IMR-90 (cell line): ENCODE results near the gene ERICH6. TPM values are rescaled to one million over a fixed set of nuclear protein-coding genes. Genes with fewer than 3 reads are reported as not detected.

Source experiments
- ATAC-seq: fragments of 200-7000 bp; cut with Tn5 transposase; 2 replicates; pipeline ENCODE4 v1.9.1; 2020; ENCODE audit warnings: low read depth, mild to moderate bottlenecking, moderate library complexity
- BruUV-seq: library from RNA; stranded (reverse); fragments of 400-500 nt; replicated peaks from 2 replicates; lab custom pipeline; 2021; lab: Mats Ljungman, UMichigan
- CTCF ChIA-PET: fragments of 300-600 bp; formaldehyde crosslinking; extraction: SDS; loops from one replicate; lab custom pipeline; 2021; ENCODE audit warnings: antibody characterized with exemption; lab: Yijun Ruan, JAX
- POLR2A ChIA-PET: fragments of 300-600 bp; sonication (Branson Sonifier 250); formaldehyde crosslinking; loops from one replicate; lab custom pipeline; 2022; ENCODE audit warnings: antibody characterized with exemption; ENCODE audit not compliant: unreplicated experiment; lab: Charles Lee
- DNase-seq: peaks from one replicate; pipeline ENCODE4 v3.0.0; 2013
- H2AFZ ChIP-seq: replicated peaks from 2 replicates; pipeline ENCODE3; 2013; ENCODE audit warnings: low read length, mild to moderate bottlenecking; ENCODE audit not compliant: poor library complexity
- H2AK5ac ChIP-seq: 2 replicates; pipeline ENCODE4 v1.6.1; 2013; ENCODE audit warnings: low read depth, low read length, inconsistent platforms
- H2AK9ac ChIP-seq: replicated peaks from 2 replicates; pipeline ENCODE3; 2013; ENCODE audit warnings: mild to moderate bottlenecking, low read depth, low read length, moderate library complexity; ENCODE audit not compliant: poor library complexity
- H2BK120ac ChIP-seq: 2 replicates; pipeline ENCODE4 v1.6.1; 2013; ENCODE audit warnings: low read depth, low read length, inconsistent platforms
- H2BK15ac ChIP-seq: 3 replicates; pipeline ENCODE4 v1.6.1; 2013; ENCODE audit warnings: low read depth, low read length, inconsistent platforms
- H2BK20ac ChIP-seq: 2 replicates; pipeline ENCODE4 v1.6.1; 2013; ENCODE audit warnings: low read depth, mild to moderate bottlenecking, inconsistent platforms, low read length, moderate library complexity
- H2BK5ac ChIP-seq: 2 replicates; pipeline ENCODE4 v1.6.1; 2013; ENCODE audit warnings: mild to moderate bottlenecking, low read depth, low read length, inconsistent platforms; ENCODE audit not compliant: poor library complexity, severe bottlenecking
- H3K14ac ChIP-seq: replicated peaks from 2 replicates; pipeline ENCODE4 v1.6.1; 2013; ENCODE audit warnings: low read depth, low read length, inconsistent platforms
- H3K18ac ChIP-seq: 2 replicates; pipeline ENCODE4 v1.6.1; 2013; ENCODE audit warnings: low read depth, low read length, control low read depth
- H3K23ac ChIP-seq: 2 replicates; pipeline ENCODE4 v1.6.1; 2013; ENCODE audit warnings: low read depth, low read length, inconsistent platforms
- H3K27ac ChIP-seq: 2 replicates; pipeline ENCODE4 v1.5.1; 2013; ENCODE audit warnings: mild to moderate bottlenecking, control low read depth, low read length; ENCODE audit not compliant: insufficient read depth
- H3K27me3 ChIP-seq: 2 replicates; pipeline ENCODE4 v1.6.1; 2013; ENCODE audit warnings: low read length; ENCODE audit not compliant: control insufficient read depth, insufficient read depth
- H3K36me3 ChIP-seq: 2 replicates; pipeline ENCODE4 v1.6.1; 2013; ENCODE audit warnings: low read length, mixed read lengths; ENCODE audit not compliant: control insufficient read depth, insufficient read depth
- H3K4ac ChIP-seq: 2 replicates; pipeline ENCODE4 v1.6.1; 2013; ENCODE audit warnings: low read depth, low read length, inconsistent platforms
- H3K4me1 ChIP-seq: 2 replicates; pipeline ENCODE4 v1.6.1; 2013; ENCODE audit warnings: low read length, mixed read lengths; ENCODE audit not compliant: control insufficient read depth, insufficient read depth
- H3K4me2 ChIP-seq: 2 replicates; pipeline ENCODE4 v1.6.1; 2013; ENCODE audit warnings: low read depth, mild to moderate bottlenecking, control low read depth, low read length, moderate library complexity
- H3K4me3 ChIP-seq: 2 replicates; pipeline ENCODE4 v1.5.1; 2013; ENCODE audit warnings: low read depth, mild to moderate bottlenecking, control low read depth, low read length, moderate library complexity; ENCODE audit not compliant: insufficient read depth
- H3K56ac ChIP-seq: 2 replicates; pipeline ENCODE4 v1.6.1; 2013; ENCODE audit warnings: low read length, inconsistent platforms; ENCODE audit not compliant: insufficient read depth; ENCODE audit errors: extremely low read depth
- H3K79me1 ChIP-seq, 2 experiments: 2 replicates each; pipeline ENCODE4 v1.6.1; 2013; ENCODE audit warnings: low read length in 2 of 2, inconsistent platforms in 1 of 2, low read depth in 1 of 2
- H3K9ac ChIP-seq: 2 replicates; pipeline ENCODE4 v1.6.1; 2013; ENCODE audit warnings: low read depth, low read length, control low read depth
- H3K9me1 ChIP-seq: 2 replicates; pipeline ENCODE4 v1.6.1; 2013; ENCODE audit warnings: low read length, inconsistent platforms; ENCODE audit not compliant: insufficient read depth
- H3K9me3 ChIP-seq: 2 replicates; pipeline ENCODE4 v1.6.1; 2013; ENCODE audit warnings: low read length; ENCODE audit not compliant: control insufficient read depth, insufficient read depth
- H4K20me1 ChIP-seq: 2 replicates; pipeline ENCODE4 v1.6.1; 2013; ENCODE audit warnings: low read length, inconsistent platforms; ENCODE audit not compliant: insufficient read depth
- H4K5ac ChIP-seq: 2 replicates; pipeline ENCODE4 v1.6.1; 2013; ENCODE audit warnings: mild to moderate bottlenecking, low read depth, low read length, control low read depth
- H4K8ac ChIP-seq, 2 experiments: 2 replicates each; pipeline ENCODE4 v1.6.1; 2013; ENCODE audit warnings: low read depth in 2 of 2, low read length in 2 of 2, control low read depth in 1 of 2, inconsistent platforms in 1 of 2
- H4K91ac ChIP-seq: 2 replicates; pipeline ENCODE4 v1.6.1; 2013; ENCODE audit warnings: low read depth, low read length, inconsistent platforms; ENCODE audit not compliant: insufficient read depth
- BHLHE40 ChIP-seq: fragments of 150-350 bp; IDR thresholded peaks from 2 replicates; pipeline ENCODE4 v1.6.1; 2016; ENCODE audit warnings: mild to moderate bottlenecking, low read depth, low read length
- CEBPB ChIP-seq: IDR thresholded peaks from 2 replicates; pipeline ENCODE4 v1.6.1; 2012; ENCODE audit warnings: low read depth, low read length, improper control_type of control experiment
- CHD1 ChIP-seq: IDR thresholded peaks from 2 replicates; pipeline ENCODE4 v1.6.1; 2012; ENCODE audit warnings: low read depth, low read length, improper control_type of control experiment
- FOS ChIP-seq: fragments of 150-350 bp; IDR thresholded peaks from 2 replicates; pipeline ENCODE4 v1.6.1; 2016; ENCODE audit warnings: low read depth, low read length
- MAFK ChIP-seq: IDR thresholded peaks from 2 replicates; pipeline ENCODE4 v1.6.1; 2012; ENCODE audit warnings: low read depth, low read length, improper control_type of control experiment
- MXI1 ChIP-seq: IDR thresholded peaks from 2 replicates; pipeline ENCODE4 v1.6.1; 2012; ENCODE audit warnings: low read depth, mild to moderate bottlenecking, low read length, moderate library complexity, borderline replicate concordance
- NFE2L2 ChIP-seq: fragments of 150-350 bp; IDR thresholded peaks from 2 replicates; pipeline ENCODE4 v1.6.1; 2016; ENCODE audit warnings: low read depth, mild to moderate bottlenecking, low read length
- POLR2A ChIP-seq: IDR thresholded peaks from 2 replicates; pipeline ENCODE4 v1.6.1; 2012; ENCODE audit warnings: mild to moderate bottlenecking, low read depth, low read length
- RAD21 ChIP-seq: IDR thresholded peaks from 2 replicates; pipeline ENCODE4 v1.6.1; 2012; ENCODE audit warnings: low read length, improper control_type of control experiment
- RCOR1 ChIP-seq: IDR thresholded peaks from 2 replicates; pipeline ENCODE4 v1.6.1; 2012; ENCODE audit warnings: mild to moderate bottlenecking, low read length, improper control_type of control experiment; ENCODE audit not compliant: insufficient replicate concordance
- RFX5 ChIP-seq: IDR thresholded peaks from 2 replicates; pipeline ENCODE4 v1.8.0; 2012; ENCODE audit warnings: low read depth, mild to moderate bottlenecking, low read length, moderate library complexity
- SMC3 ChIP-seq: fragments of 150-350 bp; IDR thresholded peaks from 2 replicates; pipeline ENCODE4 v1.6.1; 2016; ENCODE audit warnings: low read depth, mild to moderate bottlenecking, antibody characterized with exemption, low read length, moderate library complexity
- WGBS, 2 experiments: methylation state at CpG; one replicate each; pipeline versions ENCODE4 v1.1.5 to v1.1.7; 2013; ENCODE audit warnings: missing lambda C conversion rate in 2 of 2; ENCODE audit not compliant: insufficient read length in 1 of 2; ENCODE audit errors: extremely low coverage in 2 of 2; 5-methylcytosine and 5-hydroxymethylcytosine counted together
- dilution Hi-C: fragments of 300-500 bp; cut with HindIII; formaldehyde crosslinking; loops from one replicate; pipeline ENCODE4 v1.14.3; 2018; ENCODE audit warnings: low sequenced_read_pairs; ENCODE audit not compliant: unreplicated experiment
- in situ Hi-C: fragments of 300-500 bp; cut with MboI; formaldehyde crosslinking; loops from 3 replicates; pipeline ENCODE4 v1.14.3; 2019; ENCODE audit warnings: low sequenced_read_pairs, inconsistent platforms, mixed read lengths
- intact Hi-C: fragments of 100-400 bp; cut with micrococcal nuclease; formaldehyde crosslinking; loops from 2 replicates; pipeline ENCODE4 v1.10.0; 2022
- polyA plus RNA-seq, 3 experiments: library from polyadenylated mRNA; depleted of rRNA; stranded (reverse); fragments of >200 nt; gene quantifications; 2 replicates each; pipeline ENCODE4 v1.2.3, GENCODE V29; 2012; ENCODE audit warnings: low replicate concordance in 1 of 3
- total RNA-seq: library from RNA; depleted of rRNA; stranded (reverse); fragments of >200 nt; gene quantifications from 2 replicates; pipeline ENCODE4 v1.2.3, GENCODE V29; 2012
- TF ChIP-seq, protein P1 (sequence below): conservative IDR thresholded peaks from 2 replicates; pipeline ENCODE4 v1.5.1; 2012; ENCODE audit warnings: mild to moderate bottlenecking, low read depth, low read length, improper control_type of control experiment
- TF ChIP-seq, protein P2 (sequence below): fragments of 150-350 bp; IDR thresholded peaks from 2 replicates; pipeline ENCODE4 v1.6.1; 2017; ENCODE audit warnings: mild to moderate bottlenecking, antibody characterized with exemption, low read length, low read depth

Gene ERICH6
- total and polyA plus RNA-seq, 2 of the 4 experiments (the other 2 are of a cell fraction), result under 0.01 TPM; not detected in 1

DNA sequence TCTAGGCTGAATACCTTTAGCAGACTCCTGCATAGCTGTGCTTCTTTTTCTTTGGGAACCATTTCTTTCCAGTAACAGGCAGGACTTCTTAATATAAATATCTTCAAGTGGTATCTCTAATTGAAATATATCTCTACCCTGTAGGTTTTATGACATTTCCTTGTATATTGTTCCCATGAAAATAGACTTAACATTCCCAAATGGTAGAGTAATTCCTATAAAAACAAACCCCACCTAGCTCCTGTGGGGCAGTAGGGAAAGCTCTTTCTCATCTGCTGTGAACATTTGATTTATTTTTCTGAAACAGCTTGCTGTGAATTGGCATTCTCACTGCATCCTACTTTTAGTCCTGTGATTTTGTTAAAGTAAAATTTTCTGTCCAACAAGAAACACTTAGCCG is 79.8 kb downstream of the ERICH6 start:
- H2BK15ac ChIP-seq, result no peak overlapping the region
- no peak overlapping the region for H3K18ac ChIP-seq
- BruUV-seq, result no TSS peak
- ATAC-seq (peak; percentile 32), DNase-seq (peak; percentile 18)
- no peaks in the 10 kb centered on the region for H3K27me3 ChIP-seq
- no peak overlapping the region for H3K4me2 ChIP-seq
- ChIA-PET POLR2A (no interaction called here), CTCF (interaction anchor here (0.6 kb wide), 1 partner anchor 47 kb away, joined by 3 read pairs; no protein-coding TSS in a partner anchor)
- no CpG with 5 or more reads among the region's 1 CpG for WGBS, 2 experiments
- H3K4me3 ChIP-seq, result no peak overlapping the region
- H2AK5ac ChIP-seq, result no peak overlapping the region
- H4K91ac ChIP-seq, result no peak overlapping the region
- peaks cover 5% of the 10 kb centered on the region; the same call in 1 of the 2 replicates for H3K9me1 ChIP-seq
- H3K27ac ChIP-seq, result no peak overlapping the region
- no peak overlapping the region for H2BK120ac ChIP-seq
- no peaks in the 10 kb centered on the region for H3K4me1 ChIP-seq
- H4K20me1 ChIP-seq, result peaks cover 10% of the 10 kb centered on the region; the same call in 1 of the 2 replicates
- H4K8ac ChIP-seq, result no peak overlapping the region
- peaks cover 10 to 13% of the 10 kb centered on the region in 2 experiments for H3K79me1 ChIP-seq
- in situ Hi-C loops, result no loop called here
- H3K23ac ChIP-seq, result no peak overlapping the region
- H4K5ac ChIP-seq, result no peak overlapping the region
- no peak overlapping the region for H3K4ac ChIP-seq
- peaks cover 4% of the 10 kb centered on the region for H3K36me3 ChIP-seq
- intact Hi-C loops, result no loop called here
- TF ChIP-seq BHLHE40 (no peak), CEBPB (no peak), RAD21 (no peak), RFX5 (no peak), CHD1 (no peak), POLR2A (no peak), NFE2L2 (no peak), MXI1 (no peak), MAFK (no peak), RCOR1 (no peak), SMC3 (no peak), FOS (no peak)
- TF ChIP-seq, protein P1, sequence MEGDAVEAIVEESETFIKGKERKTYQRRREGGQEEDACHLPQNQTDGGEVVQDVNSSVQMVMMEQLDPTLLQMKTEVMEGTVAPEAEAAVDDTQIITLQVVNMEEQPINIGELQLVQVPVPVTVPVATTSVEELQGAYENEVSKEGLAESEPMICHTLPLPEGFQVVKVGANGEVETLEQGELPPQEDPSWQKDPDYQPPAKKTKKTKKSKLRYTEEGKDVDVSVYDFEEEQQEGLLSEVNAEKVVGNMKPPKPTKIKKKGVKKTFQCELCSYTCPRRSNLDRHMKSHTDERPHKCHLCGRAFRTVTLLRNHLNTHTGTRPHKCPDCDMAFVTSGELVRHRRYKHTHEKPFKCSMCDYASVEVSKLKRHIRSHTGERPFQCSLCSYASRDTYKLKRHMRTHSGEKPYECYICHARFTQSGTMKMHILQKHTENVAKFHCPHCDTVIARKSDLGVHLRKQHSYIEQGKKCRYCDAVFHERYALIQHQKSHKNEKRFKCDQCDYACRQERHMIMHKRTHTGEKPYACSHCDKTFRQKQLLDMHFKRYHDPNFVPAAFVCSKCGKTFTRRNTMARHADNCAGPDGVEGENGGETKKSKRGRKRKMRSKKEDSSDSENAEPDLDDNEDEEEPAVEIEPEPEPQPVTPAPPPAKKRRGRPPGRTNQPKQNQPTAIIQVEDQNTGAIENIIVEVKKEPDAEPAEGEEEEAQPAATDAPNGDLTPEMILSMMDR, result no peak
- TF ChIP-seq, protein P2, sequence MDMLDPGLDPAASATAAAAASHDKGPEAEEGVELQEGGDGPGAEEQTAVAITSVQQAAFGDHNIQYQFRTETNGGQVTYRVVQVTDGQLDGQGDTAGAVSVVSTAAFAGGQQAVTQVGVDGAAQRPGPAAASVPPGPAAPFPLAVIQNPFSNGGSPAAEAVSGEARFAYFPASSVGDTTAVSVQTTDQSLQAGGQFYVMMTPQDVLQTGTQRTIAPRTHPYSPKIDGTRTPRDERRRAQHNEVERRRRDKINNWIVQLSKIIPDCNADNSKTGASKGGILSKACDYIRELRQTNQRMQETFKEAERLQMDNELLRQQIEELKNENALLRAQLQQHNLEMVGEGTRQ, result no peak
- H3K9me3 ChIP-seq, result no peaks in the 10 kb centered on the region
- no peak overlapping the region for H2BK5ac ChIP-seq
- no peak overlapping the region for H3K9ac ChIP-seq
- no peak overlapping the region for H2AFZ ChIP-seq
- dilution Hi-C loops, result no loop called here
- no peak overlapping the region for H2AK9ac ChIP-seq
- H3K56ac ChIP-seq, result no peak overlapping the region
- no peak overlapping the region for H2BK20ac ChIP-seq
- H3K14ac ChIP-seq, result no peak overlapping the region
